IPS-NIHi7 (cell line): Measurements from ENCODE around the gene CT45A9.
"Not testable (repeated sequence)": the region's sequence is repeated elsewhere in the genome, so short reads cannot be mapped to it uniquely, and the experiment has no call there.

Experiments
- DNase-seq: peaks from one replicate; pipeline ENCODE4 v3.0.0; 2012; ENCODE audit warnings: mixed read lengths; ENCODE audit errors: extremely low spot score

Gene CT45A9, protein sequence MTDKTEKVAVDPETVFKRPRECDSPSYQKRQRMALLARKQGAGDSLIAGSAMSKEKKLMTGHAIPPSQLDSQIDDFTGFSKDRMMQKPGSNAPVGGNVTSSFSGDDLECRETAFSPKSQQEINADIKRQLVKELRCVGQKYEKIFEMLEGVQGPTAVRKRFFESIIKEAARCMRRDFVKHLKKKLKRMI

GRCh38 chrX:135871712-135872111 lies at the start of gene CT45A9:
TSS of gene CT45A9 (minus strand) at chrX:135871812. CDS start at chrX:135868061, 3,751 bp downstream.
- DNase-seq: not testable (repeated sequence)

DNA sequence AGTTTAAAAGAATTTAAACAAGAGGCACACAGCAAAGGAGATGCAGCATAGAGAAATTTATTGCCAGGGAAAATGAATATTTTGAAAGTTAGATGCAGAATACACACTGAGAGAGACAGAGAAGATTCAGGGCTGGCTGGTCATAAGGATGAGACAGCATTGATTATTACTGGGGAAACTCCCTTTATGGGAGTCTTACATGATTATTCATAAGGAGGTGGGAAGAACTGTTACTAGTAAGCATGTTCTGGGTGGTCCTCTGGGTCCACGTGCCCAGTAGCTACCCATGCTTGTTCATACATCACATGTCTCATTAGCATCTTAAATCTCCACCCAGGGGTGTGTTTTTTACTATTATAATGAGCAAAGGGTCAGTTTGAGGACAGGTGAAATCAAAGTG lies 48.9 kb upstream of the CT45A9 start:
- not testable (repeated sequence) for DNase-seq

DNA sequence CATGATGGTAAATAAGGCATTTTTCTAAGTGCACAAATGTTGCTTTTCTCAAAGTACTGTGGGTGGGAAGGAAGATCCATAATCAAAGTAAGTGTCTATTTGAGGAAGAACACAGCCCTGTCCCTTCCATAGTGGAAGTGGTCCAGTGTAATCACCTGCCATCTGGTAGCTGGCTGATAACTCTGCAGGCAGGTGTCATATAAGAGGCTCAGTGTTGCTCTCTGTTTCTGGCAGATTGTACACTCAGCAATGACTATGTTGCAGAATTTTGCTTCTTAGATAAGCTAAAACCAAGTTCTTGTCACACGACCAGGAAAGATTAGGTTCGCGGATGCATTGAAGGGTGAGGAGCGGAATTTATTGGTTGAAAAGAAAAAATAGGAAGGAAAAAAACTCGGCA lies 42.8 kb upstream of the CT45A9 start:
- DNase-seq: no peak

- no peak for DNase-seq
Observed at GRCh38 chrX:135910251-135910650, 38.6 kb upstream of the CT45A9 start.

DNA sequence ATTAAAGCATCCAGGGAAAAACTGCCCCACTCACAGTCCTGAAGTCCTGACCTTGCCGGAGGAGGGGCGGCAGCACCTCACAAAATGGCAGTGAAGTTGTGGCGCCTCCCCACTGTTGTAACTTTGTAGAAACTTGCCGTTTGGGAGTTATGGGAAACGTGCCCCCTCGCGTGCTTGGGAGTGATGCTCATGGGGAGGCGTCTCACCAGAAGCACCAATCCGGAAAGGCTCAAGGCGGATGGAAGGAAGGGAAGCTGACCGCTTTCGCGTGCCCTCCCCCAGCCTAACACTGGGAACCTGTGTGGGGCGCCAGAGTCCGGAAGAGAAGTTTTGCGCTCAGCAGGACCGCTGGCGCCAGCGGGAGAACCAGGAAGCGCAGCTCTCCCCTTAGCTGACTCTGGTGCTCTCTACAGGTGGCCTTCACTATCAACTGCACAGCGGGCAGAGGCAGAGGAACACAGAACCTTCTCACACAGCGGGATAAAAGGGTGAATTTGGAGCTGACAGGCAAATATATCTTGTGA lies 21.7 kb upstream of the CT45A9 start, which contains the start of the genes CT45A10 and SAGE1:
TSS of gene CT45A10 (minus strand) at position 151 of the 524 bp plus-strand sequence. CDS start 8,100 bp downstream, outside the sequence.
TSS of gene SAGE1 (plus strand) at position 423 of the 524 bp plus-strand sequence. CDS start 2,527 bp downstream, outside the sequence.
- no peak for DNase-seq

DNA sequence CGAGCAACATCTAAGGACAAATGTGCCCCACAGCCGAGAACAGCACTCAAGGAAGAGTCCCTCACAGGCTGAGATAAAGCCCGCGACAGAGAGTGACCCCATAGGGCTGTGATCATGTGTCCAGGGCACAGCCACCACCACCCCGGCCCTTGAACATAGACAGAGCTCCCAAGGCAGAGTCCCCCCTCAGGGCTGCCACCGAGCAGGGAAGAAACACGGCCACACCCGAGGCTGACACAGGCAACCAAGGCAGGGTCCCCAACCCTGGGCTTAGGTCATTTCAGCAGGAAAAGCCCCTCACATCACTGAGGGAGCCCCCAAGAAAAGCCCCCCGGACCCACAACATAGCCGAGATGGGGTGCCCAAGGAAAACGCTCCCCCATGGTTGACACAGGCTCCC lies 21.2 kb upstream of the CT45A9 start:
- DNase-seq: no peak

- no peak for DNase-seq
Observed at GRCh38 chrX:135890087-135890585, 18.5 kb upstream of the CT45A9 start.

- not testable (repeated sequence) for DNase-seq
Observed at GRCh38 chrX:135888976-135889375, 17.4 kb upstream of the CT45A9 start.

DNA sequence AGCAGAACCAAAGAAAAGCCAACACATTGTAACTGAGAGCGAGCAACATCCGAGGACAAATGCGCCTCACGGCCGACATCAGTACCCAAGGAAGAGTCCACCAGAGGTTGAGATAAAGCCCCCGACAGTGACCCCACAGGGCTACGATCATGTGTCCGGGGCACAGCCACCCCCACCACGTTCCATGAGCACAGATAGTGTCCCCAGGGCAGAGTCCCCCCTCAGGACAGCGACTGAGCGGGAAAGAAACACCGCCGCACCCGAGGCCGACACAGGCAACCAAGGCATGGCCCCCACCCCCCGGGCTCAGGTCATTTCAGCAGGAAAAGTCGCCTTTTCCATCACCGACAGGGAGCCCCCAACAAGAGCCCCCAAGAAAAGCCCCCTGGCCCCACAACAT lies 16.6 kb upstream of the CT45A9 start:
- not testable (repeated sequence) for DNase-seq

DNA sequence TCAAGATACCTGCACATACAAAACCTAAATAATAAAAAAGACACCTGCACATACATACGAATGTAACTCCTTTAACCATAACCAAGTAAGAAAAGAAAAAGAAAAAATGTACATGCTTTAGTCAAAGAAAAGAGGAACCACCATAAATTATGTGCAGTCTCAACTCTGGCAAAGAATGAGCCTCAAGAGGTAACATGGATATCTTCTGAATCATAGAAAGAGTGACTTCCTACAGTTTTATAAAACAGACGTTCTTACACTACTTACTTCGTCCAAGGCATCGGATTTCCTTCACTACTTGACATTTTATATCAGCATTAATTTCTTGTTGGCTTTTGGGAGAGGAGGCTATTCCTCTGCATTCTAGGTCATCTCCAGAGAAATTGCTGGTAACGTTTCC lies 11.1 kb upstream of the CT45A9 start:
- not testable (repeated sequence) for DNase-seq

DNA sequence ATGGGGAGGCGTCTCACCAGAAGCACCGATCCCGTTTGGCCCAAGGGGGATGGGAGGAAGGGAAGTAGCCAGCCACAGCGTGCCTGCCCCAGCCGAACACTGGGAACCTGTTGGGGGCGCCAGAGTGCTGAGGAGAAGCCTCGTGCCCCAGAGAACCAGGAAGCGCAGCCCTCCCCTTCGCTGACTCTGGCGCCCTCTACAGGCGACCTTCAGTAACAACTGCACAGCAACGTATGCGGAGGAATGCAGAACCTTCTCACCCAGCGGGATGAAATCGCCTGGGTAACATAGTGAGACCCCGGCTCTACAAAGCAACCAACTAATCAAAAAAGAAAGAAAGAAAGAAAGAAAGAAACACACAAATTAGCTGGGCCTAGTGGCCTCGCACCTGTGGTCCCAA lies 17.2 kb downstream of the CT45A9 start, which contains the start of gene CT45A8:
TSS of gene CT45A8 (minus strand) at position 101 of the 400 bp plus-strand sequence. CDS start 3,755 bp downstream, outside the sequence.
- DNase-seq: not testable (repeated sequence)

DNA sequence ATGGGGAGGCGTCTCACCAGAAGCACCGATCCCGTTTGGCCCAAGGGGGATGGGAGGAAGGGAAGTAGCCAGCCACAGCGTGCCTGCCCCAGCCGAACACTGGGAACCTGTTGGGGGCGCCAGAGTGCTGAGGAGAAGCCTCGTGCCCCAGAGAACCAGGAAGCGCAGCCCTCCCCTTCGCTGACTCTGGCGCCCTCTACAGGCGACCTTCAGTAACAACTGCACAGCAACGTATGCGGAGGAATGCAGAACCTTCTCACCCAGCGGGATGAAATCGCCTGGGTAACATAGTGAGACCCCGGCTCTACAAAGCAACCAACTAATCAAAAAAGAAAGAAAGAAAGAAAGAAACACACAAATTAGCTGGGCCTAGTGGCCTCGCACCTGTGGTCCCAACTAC lies 34.4 kb downstream of the CT45A9 start, which contains the start of gene CT45A7:
TSS of gene CT45A7 (minus strand) at position 101 of the 400 bp plus-strand sequence. CDS start 3,747 bp downstream, outside the sequence.
- not testable (repeated sequence) for DNase-seq

- not testable (repeated sequence) for DNase-seq
Observed at GRCh38 chrX:135819912-135820311, 51.7 kb downstream of the CT45A9 start, which contains the start of gene CT45A2. TSS of gene CT45A2 (minus strand) at chrX:135820012. CDS start at chrX:135816265, 3,747 bp downstream.
